DOHH2 (cell line): ENCODE data around the gene FRY.

Experiments
- H3F3A ChIP-seq: fragments of 200-600 bp; sonication (generic), shearing (Covaris generic); 2 replicates; pipeline ENCODE4 v1.6.0; 2016; ENCODE audit warnings: antibody characterized with exemption, mild to moderate bottlenecking; ENCODE audit not compliant: control insufficient read depth, insufficient read depth
- H3K27ac ChIP-seq: fragments of 200-600 bp; sonication (generic); 2 replicates; pipeline ENCODE4 v1.5.1; 2014; ENCODE audit warnings: low read depth, mild to moderate bottlenecking, low read length, moderate library complexity
- H3K27me3 ChIP-seq: fragments of 200-600 bp; sonication (generic); 2 replicates; pipeline ENCODE4 v1.6.1; 2014; ENCODE audit warnings: mild to moderate bottlenecking, low read length, mixed read lengths; ENCODE audit not compliant: control insufficient read depth
- H3K36me3 ChIP-seq: fragments of 200-600 bp; sonication (generic); 2 replicates; pipeline ENCODE4 v1.6.1; 2014; ENCODE audit warnings: mild to moderate bottlenecking, low read length, moderate library complexity, mixed read lengths; ENCODE audit not compliant: control insufficient read depth
- H3K4me1 ChIP-seq: fragments of 200-600 bp; sonication (generic); 2 replicates; pipeline ENCODE4 v1.6.1; 2014; ENCODE audit warnings: mild to moderate bottlenecking, low read length, mixed read lengths; ENCODE audit not compliant: control insufficient read depth
- H3K4me2 ChIP-seq: fragments of 200-600 bp; sonication (generic); 2 replicates; pipeline ENCODE4 v1.6.0; 2014; ENCODE audit warnings: mild to moderate bottlenecking, low read length, moderate library complexity
- H3K4me3 ChIP-seq: fragments of 200-600 bp; sonication (generic); 2 replicates; pipeline ENCODE4 v1.5.1; 2014; ENCODE audit warnings: mild to moderate bottlenecking, low read length, mixed read lengths
- H3K79me2 ChIP-seq: fragments of 200-600 bp; sonication (generic); 2 replicates; pipeline ENCODE4 v1.6.1; 2014; ENCODE audit warnings: mild to moderate bottlenecking, low read length, mixed read lengths; ENCODE audit not compliant: control insufficient read depth
- H3K9me2 ChIP-seq: fragments of 200-600 bp; sonication (generic); replicated peaks from 2 replicates; pipeline ENCODE4 v1.6.1; 2014; ENCODE audit warnings: mild to moderate bottlenecking, low read length, mixed read lengths; ENCODE audit not compliant: control insufficient read depth
- H3K9me3 ChIP-seq: fragments of 200-600 bp; sonication (generic); 2 replicates; pipeline ENCODE4 v1.6.1; 2014; ENCODE audit warnings: antibody characterized with exemption, low read length, mixed read lengths; ENCODE audit not compliant: control insufficient read depth, insufficient read depth
- H4K20me1 ChIP-seq: fragments of 200-600 bp; sonication (generic); 2 replicates; pipeline ENCODE4 v1.6.0; 2014; ENCODE audit warnings: low read depth, mild to moderate bottlenecking, antibody characterized with exemption, low read length, moderate library complexity; ENCODE audit not compliant: control insufficient read depth, insufficient read depth
- EZH2phosphoT487 ChIP-seq: fragments of 200-600 bp; sonication (generic); IDR thresholded peaks from 2 replicates; pipeline ENCODE4 v1.6.1; 2017; ENCODE audit warnings: borderline replicate concordance, mild to moderate bottlenecking, antibody characterized with exemption, low read length, moderate library complexity, mixed read lengths
- TF ChIP-seq, protein P1 (sequence below): fragments of 200-600 bp; sonication (generic); IDR thresholded peaks from one replicate; pipeline ENCODE4 v1.5.1; 2014; ENCODE audit warnings: antibody characterized with exemption, mild to moderate bottlenecking, low read depth, low read length; ENCODE audit not compliant: poor library complexity, severe bottlenecking

FRY gene

DNA sequence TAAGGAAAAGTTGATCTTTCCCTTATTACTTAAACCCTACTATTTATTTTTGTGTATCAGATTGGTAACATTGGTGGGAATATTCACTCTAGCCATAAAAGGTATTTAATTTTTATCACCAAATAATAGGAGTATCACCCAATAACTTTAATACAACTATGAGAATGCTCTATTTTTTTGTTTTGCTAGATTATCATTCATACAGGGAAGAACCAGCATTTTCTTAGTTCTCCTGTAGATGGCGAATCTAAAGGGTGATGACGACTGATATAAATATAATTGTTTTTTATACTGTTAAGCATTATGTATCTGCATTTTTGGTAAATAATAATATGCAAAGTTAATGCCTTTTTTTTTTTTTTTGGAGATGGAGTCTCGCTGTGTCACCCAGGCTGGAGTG, 7.9 kb upstream of the FRY start:
- Histone ChIP-seq H3F3A (peaks cover 7% of the 10 kb centered on the region; the same call in 1 of the 2 replicates), H3K27ac (no peak overlapping the region), H3K4me1 (peaks cover 12% of the 10 kb centered on the region), H3K4me3 (no peak overlapping the region), H4K20me1 (no peaks in the 10 kb centered on the region), H3K4me2 (no peak overlapping the region), H3K79me2 (peaks cover 4% of the 10 kb centered on the region), H3K27me3 (no peaks in the 10 kb centered on the region), H3K9me3 (no peaks in the 10 kb centered on the region), H3K36me3 (peaks cover 4% of the 10 kb centered on the region; the same call in 1 of the 2 replicates), H3K9me2 (no peaks in the 10 kb centered on the region)
- TF ChIP-seq, protein P1, sequence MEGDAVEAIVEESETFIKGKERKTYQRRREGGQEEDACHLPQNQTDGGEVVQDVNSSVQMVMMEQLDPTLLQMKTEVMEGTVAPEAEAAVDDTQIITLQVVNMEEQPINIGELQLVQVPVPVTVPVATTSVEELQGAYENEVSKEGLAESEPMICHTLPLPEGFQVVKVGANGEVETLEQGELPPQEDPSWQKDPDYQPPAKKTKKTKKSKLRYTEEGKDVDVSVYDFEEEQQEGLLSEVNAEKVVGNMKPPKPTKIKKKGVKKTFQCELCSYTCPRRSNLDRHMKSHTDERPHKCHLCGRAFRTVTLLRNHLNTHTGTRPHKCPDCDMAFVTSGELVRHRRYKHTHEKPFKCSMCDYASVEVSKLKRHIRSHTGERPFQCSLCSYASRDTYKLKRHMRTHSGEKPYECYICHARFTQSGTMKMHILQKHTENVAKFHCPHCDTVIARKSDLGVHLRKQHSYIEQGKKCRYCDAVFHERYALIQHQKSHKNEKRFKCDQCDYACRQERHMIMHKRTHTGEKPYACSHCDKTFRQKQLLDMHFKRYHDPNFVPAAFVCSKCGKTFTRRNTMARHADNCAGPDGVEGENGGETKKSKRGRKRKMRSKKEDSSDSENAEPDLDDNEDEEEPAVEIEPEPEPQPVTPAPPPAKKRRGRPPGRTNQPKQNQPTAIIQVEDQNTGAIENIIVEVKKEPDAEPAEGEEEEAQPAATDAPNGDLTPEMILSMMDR, result peak; percentile 39
- no peak for TF ChIP-seq EZH2phosphoT487

DNA sequence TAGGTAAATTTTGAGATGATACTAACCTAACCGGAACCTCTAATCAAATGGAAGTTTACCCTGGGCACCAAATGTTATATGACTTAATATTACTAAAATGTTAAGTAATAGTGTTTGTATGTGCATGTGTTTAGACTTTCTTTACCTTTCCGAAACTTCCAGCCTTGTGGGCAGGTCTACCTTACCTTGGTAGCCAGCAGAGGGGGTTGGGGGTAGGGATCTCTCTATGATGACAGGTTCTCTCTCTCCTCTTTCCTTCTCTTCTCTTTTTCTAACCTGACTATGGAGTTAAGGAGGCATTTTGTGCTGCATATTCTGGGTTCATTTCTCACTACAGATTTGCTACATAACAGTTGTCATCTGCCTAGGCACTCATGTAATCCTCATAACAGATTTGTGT, 6.8 kb upstream of the FRY start:
- Histone ChIP-seq H3K9me3 (no peaks in the 10 kb centered on the region), H3K4me2 (no peak overlapping the region), H3K79me2 (peaks cover 9% of the 10 kb centered on the region), H3K36me3 (peaks cover 4% of the 10 kb centered on the region; the same call in 1 of the 2 replicates), H3K27ac (no peak overlapping the region), H3K9me2 (no peaks in the 10 kb centered on the region), H4K20me1 (no peaks in the 10 kb centered on the region), H3K4me1 (peaks cover 17% of the 10 kb centered on the region), H3F3A (peaks cover 12% of the 10 kb centered on the region), H3K27me3 (no peaks in the 10 kb centered on the region), H3K4me3 (no peak overlapping the region)
- TF ChIP-seq, protein P1, result no peak
- TF ChIP-seq EZH2phosphoT487, result no peak

DNA sequence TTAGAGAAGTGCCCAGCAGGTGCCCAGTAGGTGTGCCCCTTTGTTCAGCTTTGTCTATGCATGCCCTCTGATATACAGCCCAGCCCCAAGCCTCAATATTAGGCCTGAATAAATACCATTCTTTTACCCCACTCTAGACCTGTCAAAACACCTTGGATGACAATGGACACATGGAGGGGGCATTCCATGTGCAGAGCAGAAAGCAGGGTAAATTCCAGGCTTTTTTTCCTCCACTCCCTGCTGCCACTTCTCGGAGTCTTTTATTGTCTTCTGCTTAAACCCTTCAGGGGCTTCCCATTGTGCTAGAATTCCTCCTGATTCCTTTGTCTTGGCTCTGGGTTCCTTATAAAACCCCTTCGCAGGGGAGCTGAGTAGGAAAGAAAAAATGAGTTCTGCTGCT, 5.8 kb upstream of the FRY start:
- H3K4me2 ChIP-seq, result no peak overlapping the region
- peaks cover 23% of the 10 kb centered on the region for H3K4me1 ChIP-seq
- no peak overlapping the region for H3K4me3 ChIP-seq
- H3K27ac ChIP-seq, result no peak overlapping the region
- no peaks in the 10 kb centered on the region for H3K9me2 ChIP-seq
- peaks cover 12% of the 10 kb centered on the region for H3F3A ChIP-seq
- H3K9me3 ChIP-seq, result no peaks in the 10 kb centered on the region
- no peaks in the 10 kb centered on the region for H3K27me3 ChIP-seq
- peaks cover 4% of the 10 kb centered on the region; the same call in 1 of the 2 replicates for H3K36me3 ChIP-seq
- no peaks in the 10 kb centered on the region for H4K20me1 ChIP-seq
- TF ChIP-seq EZH2phosphoT487, result no peak
- TF ChIP-seq, protein P1, result no peak
- peaks cover 18% of the 10 kb centered on the region for H3K79me2 ChIP-seq

DNA sequence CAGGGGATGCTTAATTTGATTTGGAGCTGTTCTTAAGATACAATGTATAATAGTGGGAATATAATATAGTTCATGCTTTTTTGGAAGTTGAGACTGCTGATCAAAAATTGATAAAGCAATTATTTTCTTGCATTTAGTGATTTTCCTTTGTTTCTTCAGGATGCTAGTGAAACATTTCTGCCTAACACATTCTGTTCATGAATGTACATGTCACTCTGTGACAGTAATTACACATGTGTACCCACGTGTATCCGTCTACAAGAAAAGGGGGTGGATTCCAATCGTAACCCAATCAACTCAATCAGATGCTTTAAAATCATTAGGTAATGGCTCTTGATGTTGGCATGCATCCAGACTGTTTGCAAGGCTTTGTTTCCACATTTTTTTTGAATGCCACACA, 5.0 kb upstream of the FRY start:
- TF ChIP-seq EZH2phosphoT487, result no peak
- TF ChIP-seq, protein P1, result no peak
- H3K4me2 ChIP-seq, result no peak overlapping the region
- H3K9me3 ChIP-seq, result no peaks in the 10 kb centered on the region
- peaks cover 24% of the 10 kb centered on the region for H3K4me1 ChIP-seq
- H4K20me1 ChIP-seq, result no peaks in the 10 kb centered on the region
- no peaks in the 10 kb centered on the region for H3K9me2 ChIP-seq
- H3F3A ChIP-seq, result peaks cover 9% of the 10 kb centered on the region
- no peaks in the 10 kb centered on the region for H3K27me3 ChIP-seq
- H3K36me3 ChIP-seq, result peaks cover 4% of the 10 kb centered on the region; the same call in 1 of the 2 replicates
- H3K79me2 ChIP-seq, result peaks cover 27% of the 10 kb centered on the region
- H3K27ac ChIP-seq, result no peak overlapping the region
- H3K4me3 ChIP-seq, result no peak overlapping the region
